HG03097 (cell line): ENCODE results near the gene CNTN5.
"Not testable (repeated sequence)": the region's sequence is repeated elsewhere in the genome, so short reads cannot be mapped to it uniquely, and the experiment has no call there.

ENCODE experiments used
- ATAC-seq: cut with Tn5 transposase; IDR thresholded peaks from one replicate; pipeline ENCODE4 v1.9.1; 2021; ENCODE audit not compliant: unreplicated experiment, low FRiP score

Gene CNTN5

GRCh38 chr11:99020352-99021225, at the start of gene CNTN5:
Gene CNTN5 (plus strand): TSS chr11:99020949.
- ATAC-seq = no peak

GRCh38 chr11:98979205-98979604, 41.5 kb upstream of the CNTN5 start:
- no peak for ATAC-seq

DNA sequence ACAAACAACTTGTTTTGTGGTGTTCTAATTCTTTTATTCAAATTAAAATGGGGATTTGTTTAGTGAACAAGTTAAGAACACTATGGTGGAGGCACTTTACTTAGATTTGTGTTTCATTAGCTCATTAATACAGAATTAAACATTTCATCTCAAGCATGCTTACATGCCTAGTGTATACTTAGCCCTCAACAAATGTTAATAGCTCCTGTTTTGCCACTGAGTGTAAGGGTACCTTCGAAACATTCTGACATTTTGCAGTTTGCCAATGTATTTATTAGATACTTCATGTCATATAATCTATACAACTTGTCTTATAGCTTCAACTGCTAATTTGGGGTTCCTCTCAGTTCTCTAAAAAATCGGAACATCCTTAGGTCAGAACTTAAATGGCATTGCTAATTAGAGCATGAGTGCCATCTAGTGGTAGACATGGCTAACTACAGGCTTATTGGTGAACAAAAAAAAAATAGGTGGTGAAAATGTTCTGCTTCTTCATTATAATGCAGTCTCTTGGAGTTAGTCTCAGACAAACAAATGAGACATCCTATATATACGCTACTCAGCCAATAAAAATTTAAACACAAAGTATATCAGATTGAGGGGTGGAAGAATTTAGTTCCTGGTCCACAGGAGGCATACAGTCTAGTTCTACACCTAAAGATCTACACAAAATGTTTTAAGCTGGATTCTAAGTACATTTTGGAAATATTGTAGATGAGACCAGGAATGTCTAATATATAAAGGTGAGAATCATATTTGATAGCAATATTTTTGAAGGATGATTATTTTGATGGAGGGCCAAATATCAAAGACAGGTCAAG, 4.9 kb upstream of the CNTN5 start:
- no peak for ATAC-seq

- ATAC-seq = no peak
Observed at GRCh38 chr11:99019696-99020095, 1.1 kb upstream of the CNTN5 start.

- no peak for ATAC-seq
Observed at GRCh38 chr11:99037057-99037456, 16.3 kb downstream of the CNTN5 start.

DNA sequence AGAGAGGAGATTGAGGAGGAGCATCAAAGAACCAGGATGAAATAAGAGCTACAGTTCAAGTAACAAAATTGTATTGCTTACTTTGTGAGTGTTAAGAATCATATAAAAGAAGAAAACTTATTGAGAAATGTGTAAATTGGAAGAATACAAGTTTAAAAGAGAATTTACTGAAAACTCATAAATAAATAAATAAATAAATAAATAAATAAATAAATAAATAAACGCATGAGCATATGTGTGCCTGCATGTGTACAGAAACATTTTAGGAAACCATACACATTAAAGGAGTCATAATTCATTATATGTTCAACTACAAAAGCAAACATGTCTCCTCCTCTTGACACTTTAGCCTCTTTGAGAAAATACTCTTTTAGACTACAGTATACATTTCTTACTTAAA, 42.6 kb downstream of the CNTN5 start:
- ATAC-seq = no peak

- ATAC-seq = no peak
Observed at GRCh38 chr11:99065121-99065520, 44.4 kb downstream of the CNTN5 start.

DNA sequence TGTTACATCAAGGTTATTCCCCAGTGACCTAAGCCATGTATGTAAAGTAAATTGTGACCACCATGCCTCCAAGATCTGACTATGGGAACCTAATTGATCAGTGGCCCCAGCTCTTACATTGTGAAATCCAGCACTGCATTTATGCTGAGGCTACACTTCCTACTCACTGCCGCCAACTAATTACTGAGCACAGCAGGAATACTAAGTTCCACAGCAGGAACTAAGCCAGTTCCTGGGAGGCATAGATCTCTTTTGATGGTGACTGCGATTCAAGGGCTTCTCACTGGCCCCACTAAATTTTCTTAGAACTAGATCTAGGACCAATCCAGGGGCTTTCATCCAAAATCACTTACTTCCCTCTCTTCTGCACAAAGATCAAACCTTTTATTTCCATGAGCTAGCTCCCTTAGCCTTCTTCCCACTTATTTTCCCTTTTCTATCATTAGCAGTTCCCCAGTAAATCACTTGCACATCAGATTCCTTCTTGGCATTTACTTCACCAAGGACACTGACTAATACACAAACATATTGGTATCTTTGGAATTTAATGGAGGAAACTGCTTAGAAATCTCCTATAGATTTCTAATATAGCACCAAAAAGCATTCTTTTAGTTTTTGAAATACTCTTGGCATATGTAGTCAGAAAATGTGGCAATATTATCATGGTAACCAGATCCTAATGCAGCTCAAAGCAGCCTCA, 46.0 kb downstream of the CNTN5 start:
- ATAC-seq = no peak

- ATAC-seq = peak; percentile 48
Observed at GRCh38 chr11:99068832-99069231, 48.1 kb downstream of the CNTN5 start.

- peak; percentile 92 for ATAC-seq
Observed at GRCh38 chr11:99069856-99070444, 49.2 kb downstream of the CNTN5 start.

- no peak for ATAC-seq
Observed at GRCh38 chr11:99079576-99079975, 58.8 kb downstream of the CNTN5 start.

- no peak for ATAC-seq
Observed at GRCh38 chr11:99080154-99080553, 59.4 kb downstream of the CNTN5 start.

DNA sequence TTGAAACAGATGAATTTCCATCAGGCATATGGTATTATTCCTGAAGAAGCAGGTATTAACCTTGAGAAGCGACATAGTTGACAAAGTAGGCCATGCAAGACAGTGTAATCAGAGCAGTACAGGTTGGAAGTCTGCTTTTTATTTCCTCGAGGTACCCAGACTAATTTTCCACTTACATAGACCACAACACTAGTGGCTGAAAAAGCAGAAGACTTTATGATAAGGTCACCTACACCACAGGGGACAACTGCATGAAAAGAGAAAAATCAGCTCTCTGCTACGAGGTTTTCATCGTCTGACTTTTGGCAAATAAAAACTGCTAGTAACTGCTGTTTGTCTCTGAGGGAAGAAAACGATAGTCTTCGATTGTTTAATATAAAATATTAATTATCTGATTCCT, 77.5 kb downstream of the CNTN5 start:
- peak; percentile 6 for ATAC-seq

DNA sequence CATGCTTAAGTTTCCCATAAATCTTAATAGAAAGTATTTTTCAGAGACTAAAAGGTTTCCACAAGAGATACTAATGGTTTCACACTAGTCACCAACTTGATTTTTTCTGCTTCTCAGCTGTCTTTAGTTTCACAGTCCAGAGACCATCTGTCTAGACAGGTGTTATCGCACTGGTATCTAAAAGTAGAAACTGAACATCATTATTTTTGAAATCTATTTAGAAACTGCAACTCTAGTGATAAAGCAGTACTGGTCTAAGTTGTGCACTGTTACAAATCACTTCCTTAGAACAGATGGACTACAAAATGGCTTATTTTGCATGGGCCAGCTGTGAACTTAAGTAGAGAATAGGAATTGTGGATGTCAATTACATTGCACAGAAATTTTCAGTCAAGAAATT, 78.0 kb downstream of the CNTN5 start:
- peak; percentile 92 for ATAC-seq

GRCh38 chr11:99117603-99118002, 96.9 kb downstream of the CNTN5 start:
- ATAC-seq = no peak

GRCh38 chr11:99133862-99134261, 113.1 kb downstream of the CNTN5 start:
- not testable (repeated sequence) for ATAC-seq

- ATAC-seq = no peak
Observed at GRCh38 chr11:99135508-99135907, 114.8 kb downstream of the CNTN5 start.

- ATAC-seq = no peak
Observed at GRCh38 chr11:99142237-99142636, 121.5 kb downstream of the CNTN5 start.

GRCh38 chr11:99148352-99148751, 127.6 kb downstream of the CNTN5 start:
- no peak for ATAC-seq

DNA sequence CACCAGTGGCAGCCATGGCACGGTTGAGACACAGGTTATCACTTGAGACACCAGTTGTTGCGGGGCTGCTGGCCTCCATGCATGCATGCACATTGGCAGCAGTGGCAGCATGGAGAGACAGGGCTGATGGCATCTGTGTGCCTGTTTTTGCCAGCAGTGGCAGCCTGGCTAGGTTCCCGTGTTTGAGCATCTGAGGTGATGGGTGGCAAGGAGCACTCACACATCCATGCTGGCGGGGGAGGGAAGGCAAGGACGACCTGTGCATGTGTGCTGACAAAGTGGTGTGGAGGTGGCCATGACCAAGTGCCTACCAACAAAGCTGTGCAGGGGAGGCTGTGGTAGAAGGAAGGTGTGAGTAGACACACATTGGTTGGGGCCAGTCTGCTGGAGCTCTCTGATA, 133.5 kb downstream of the CNTN5 start:
- ATAC-seq = no peak

GRCh38 chr11:99160447-99160846, 139.7 kb downstream of the CNTN5 start:
- no peak for ATAC-seq
